Loucy (cell line): ENCODE measurements around the gene RGS1.

Source experiments
- H2AFZ ChIP-seq: fragments of 200-600 bp; sonication (generic); 2 replicates; pipeline ENCODE4 v1.6.0; 2016; ENCODE audit warnings: antibody characterized with exemption, mild to moderate bottlenecking, low read length, moderate library complexity
- H3F3A ChIP-seq: fragments of 200-600 bp; 2 replicates; pipeline ENCODE4 v1.6.0; 2016; ENCODE audit warnings: antibody characterized with exemption, low read depth, mild to moderate bottlenecking
- H3K27me3 ChIP-seq: fragments of 200-600 bp; sonication (generic); 2 replicates; pipeline ENCODE4 v1.6.1; 2014; ENCODE audit warnings: low read length, mild to moderate bottlenecking; ENCODE audit not compliant: insufficient read depth, poor library complexity, severe bottlenecking
- H3K36me3 ChIP-seq: fragments of 200-600 bp; sonication (generic); 2 replicates; pipeline ENCODE4 v1.6.1; 2016; ENCODE audit warnings: low read length; ENCODE audit not compliant: insufficient read depth
- H3K4me1 ChIP-seq: fragments of 200-600 bp; sonication (generic); 2 replicates; pipeline ENCODE4 v1.5.1; 2014; ENCODE audit warnings: low read length, mild to moderate bottlenecking; ENCODE audit not compliant: insufficient read depth, poor library complexity, severe bottlenecking
- H3K4me2 ChIP-seq: fragments of 200-600 bp; sonication (generic); 2 replicates; pipeline ENCODE4 v1.6.0; 2014; ENCODE audit warnings: antibody characterized with exemption, low read length, low read depth, mild to moderate bottlenecking; ENCODE audit not compliant: poor library complexity, severe bottlenecking
- H3K4me3 ChIP-seq: fragments of 200-600 bp; sonication (generic); 2 replicates; pipeline ENCODE4 v1.5.1; 2014; ENCODE audit warnings: low read length, mild to moderate bottlenecking, mixed read lengths; ENCODE audit not compliant: poor library complexity, severe bottlenecking
- H3K79me2 ChIP-seq: fragments of 200-600 bp; sonication (generic); 2 replicates; pipeline ENCODE4 v1.6.1; 2014; ENCODE audit warnings: low read length; ENCODE audit not compliant: insufficient read depth
- H3K9ac ChIP-seq: fragments of 200-600 bp; sonication (generic); 2 replicates; pipeline ENCODE4 v1.6.0; 2014; ENCODE audit warnings: mild to moderate bottlenecking, low read depth, low read length, moderate library complexity; ENCODE audit not compliant: poor library complexity, severe bottlenecking
- H3K9me2 ChIP-seq: fragments of 200-600 bp; sonication (generic); replicated peaks from 2 replicates; pipeline ENCODE4 v1.6.1; 2016; ENCODE audit warnings: low read depth, low read length, mixed read lengths
- H3K9me3 ChIP-seq: fragments of 200-600 bp; sonication (generic); 2 replicates; pipeline ENCODE4 v1.6.1; 2014; ENCODE audit warnings: mild to moderate bottlenecking, antibody characterized with exemption, low read length, low read depth; ENCODE audit not compliant: insufficient read depth
- H4K20me1 ChIP-seq: fragments of 200-600 bp; sonication (generic); 2 replicates; pipeline ENCODE4 v1.6.0; 2014; ENCODE audit warnings: antibody characterized with exemption, low read length, mild to moderate bottlenecking; ENCODE audit not compliant: insufficient read depth, poor library complexity, severe bottlenecking
- CTCF ChIP-seq: fragments of 200-600 bp; sonication (generic); conservative IDR thresholded peaks from 2 replicates; pipeline ENCODE4 v1.5.1; 2014; ENCODE audit warnings: mild to moderate bottlenecking, antibody characterized with exemption, low read length
- EZH2phosphoT487 ChIP-seq: fragments of 200-600 bp; IDR thresholded peaks from 2 replicates; pipeline ENCODE4 v1.6.1; 2018; ENCODE audit warnings: antibody characterized with exemption, mild to moderate bottlenecking, moderate library complexity, borderline replicate concordance

The RGS1 gene

GRCh38 chr1:192575499-192576189 is at the start of gene RGS1:
Gene RGS1 (plus strand): TSS chr1:192575773. CDS start chr1:192575793, 20 bp downstream.
- Histone ChIP-seq H3K36me3 (no peaks in the 10 kb centered on the region), H3K4me1 (peaks cover 41% of the 10 kb centered on the region), H3F3A (no peaks in the 10 kb centered on the region), H3K9me3 (no peaks in the 10 kb centered on the region), H4K20me1 (no peaks in the 10 kb centered on the region), H3K27me3 (no peaks in the 10 kb centered on the region), H3K4me3 (no peak within 1 kb of the TSS), H3K4me2 (no peak within 1 kb of the TSS), H2AFZ (no peak within 1 kb of the TSS), H3K9ac (no peak within 1 kb of the TSS), H3K79me2 (no peaks in the 10 kb centered on the region), H3K9me2 (no peaks in the 10 kb centered on the region)
- no peak for TF ChIP-seq EZH2phosphoT487
- TF ChIP-seq CTCF = no peak

- H3K27me3 ChIP-seq = no peaks in the 10 kb centered on the region
- H3F3A ChIP-seq = peaks cover 4% of the 10 kb centered on the region; the same call in 1 of the 2 replicates
- H3K9ac ChIP-seq = no peak overlapping the region
- H3K4me3 ChIP-seq = no peak overlapping the region
- TF ChIP-seq EZH2phosphoT487 = no peak
- TF ChIP-seq CTCF = no peak
- no peaks in the 10 kb centered on the region for H3K36me3 ChIP-seq
- peaks cover 28% of the 10 kb centered on the region for H3K4me1 ChIP-seq
- no peak overlapping the region for H2AFZ ChIP-seq
- no peaks in the 10 kb centered on the region for H3K9me3 ChIP-seq
- H3K79me2 ChIP-seq = no peaks in the 10 kb centered on the region
- H3K9me2 ChIP-seq = no peaks in the 10 kb centered on the region
- H3K4me2 ChIP-seq = no peak overlapping the region
- no peaks in the 10 kb centered on the region for H4K20me1 ChIP-seq
Measured at GRCh38 chr1:192527111-192527795, 48.3 kb upstream of the RGS1 start.

- no peaks in the 10 kb centered on the region for H3K27me3 ChIP-seq
- no peak overlapping the region for H3K4me2 ChIP-seq
- H3K4me1 ChIP-seq = peaks cover 26% of the 10 kb centered on the region
- H3K9me2 ChIP-seq = no peaks in the 10 kb centered on the region
- H4K20me1 ChIP-seq = no peaks in the 10 kb centered on the region
- no peak for TF ChIP-seq CTCF
- TF ChIP-seq EZH2phosphoT487 = no peak
- no peak overlapping the region for H3K9ac ChIP-seq
- no peak overlapping the region for H2AFZ ChIP-seq
- H3K36me3 ChIP-seq = no peaks in the 10 kb centered on the region
- H3K9me3 ChIP-seq = no peaks in the 10 kb centered on the region
- no peaks in the 10 kb centered on the region for H3K79me2 ChIP-seq
- H3F3A ChIP-seq = peaks cover 4% of the 10 kb centered on the region; the same call in 1 of the 2 replicates
- no peak overlapping the region for H3K4me3 ChIP-seq
Measured at GRCh38 chr1:192527950-192528349, 47.6 kb upstream of the RGS1 start.
